SH-SY5Y (cell line): ENCODE results near the gene CAMK2N2.

Experiments
- GATA2 ChIP-seq: IDR thresholded peaks from 2 replicates; pipeline ENCODE4 v1.6.1; 2011; ENCODE audit warnings: mild to moderate bottlenecking, low read depth, low read length
- GATA3 ChIP-seq: IDR thresholded peaks from 2 replicates; pipeline ENCODE4 v1.6.1; 2011; ENCODE audit warnings: low read depth, mild to moderate bottlenecking, low read length, moderate library complexity

- TF ChIP-seq GATA2 (no peak), GATA3 (no peak)
Measured at GRCh38 chr3:184249412-184250166, 11.8 kb downstream of the CAMK2N2 start, which contains the start of gene EEF1AKMT4.
